Measurements from ENCODE around the gene LARGE1. TPM values are rescaled to one million over a fixed set of nuclear protein-coding genes. Genes with fewer than 3 reads are reported as not detected.

LARGE1 gene
- total RNA-seq, 1 donor = 13.4 TPM

DNA sequence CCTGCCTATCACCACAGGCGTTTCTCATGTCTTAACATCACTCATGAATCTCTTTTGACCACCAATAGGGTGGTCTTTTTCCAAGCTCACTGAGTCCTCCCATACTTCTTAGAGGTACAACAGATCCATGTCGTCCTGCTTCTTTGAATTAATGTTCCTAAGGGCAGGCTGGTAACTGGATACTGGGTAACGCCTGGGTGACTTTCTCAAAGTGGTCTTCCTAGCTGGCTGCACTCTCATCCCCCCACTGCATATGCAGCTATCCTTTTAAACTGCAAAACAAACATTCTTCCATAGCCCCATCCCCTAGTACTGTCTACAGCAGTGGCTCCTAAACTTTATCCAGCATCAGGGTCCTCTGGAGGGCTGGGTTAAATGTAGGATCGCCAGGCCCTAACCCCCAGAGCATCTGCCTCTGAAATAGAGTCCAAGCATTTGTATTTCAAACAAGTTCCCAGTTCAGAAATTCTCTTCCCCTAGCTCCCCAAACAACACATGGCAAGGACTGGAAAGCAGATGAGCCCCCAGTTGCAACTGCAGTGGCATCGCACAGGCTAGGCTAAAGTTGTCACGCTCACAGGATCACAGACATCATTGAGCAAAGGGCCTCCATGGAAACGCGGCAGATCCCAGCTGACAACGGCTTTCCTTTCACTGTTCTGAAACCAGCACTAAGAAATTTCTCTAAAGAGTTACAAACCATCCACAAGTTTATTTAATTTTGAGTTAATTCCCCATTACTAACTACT, 204.9 kb downstream of the LARGE1 start:
- H3K4me3 ChIP-seq (ENCODE audit: low read depth, low read length) = no peak overlapping the region
- TF ChIP-seq, protein P1, sequence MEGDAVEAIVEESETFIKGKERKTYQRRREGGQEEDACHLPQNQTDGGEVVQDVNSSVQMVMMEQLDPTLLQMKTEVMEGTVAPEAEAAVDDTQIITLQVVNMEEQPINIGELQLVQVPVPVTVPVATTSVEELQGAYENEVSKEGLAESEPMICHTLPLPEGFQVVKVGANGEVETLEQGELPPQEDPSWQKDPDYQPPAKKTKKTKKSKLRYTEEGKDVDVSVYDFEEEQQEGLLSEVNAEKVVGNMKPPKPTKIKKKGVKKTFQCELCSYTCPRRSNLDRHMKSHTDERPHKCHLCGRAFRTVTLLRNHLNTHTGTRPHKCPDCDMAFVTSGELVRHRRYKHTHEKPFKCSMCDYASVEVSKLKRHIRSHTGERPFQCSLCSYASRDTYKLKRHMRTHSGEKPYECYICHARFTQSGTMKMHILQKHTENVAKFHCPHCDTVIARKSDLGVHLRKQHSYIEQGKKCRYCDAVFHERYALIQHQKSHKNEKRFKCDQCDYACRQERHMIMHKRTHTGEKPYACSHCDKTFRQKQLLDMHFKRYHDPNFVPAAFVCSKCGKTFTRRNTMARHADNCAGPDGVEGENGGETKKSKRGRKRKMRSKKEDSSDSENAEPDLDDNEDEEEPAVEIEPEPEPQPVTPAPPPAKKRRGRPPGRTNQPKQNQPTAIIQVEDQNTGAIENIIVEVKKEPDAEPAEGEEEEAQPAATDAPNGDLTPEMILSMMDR (IDR thresholded peaks at IDR 0.05; ENCODE audit: insufficient read depth, low read depth, low read length) = no peak
- DNase-seq (ENCODE audit: low read depth) = no peak

- DNase-seq (ENCODE audit: low read depth) = no peak
- no peak overlapping the region for H3K4me3 ChIP-seq (ENCODE audit: low read depth, low read length)
- TF ChIP-seq, protein P1 (IDR thresholded peaks at IDR 0.05; ENCODE audit: insufficient read depth, low read depth, low read length) = no peak
Measured at GRCh38 chr22:33710326-33710725, 209.9 kb downstream of the LARGE1 start.

- no peak overlapping the region for H3K4me3 ChIP-seq (ENCODE audit: low read depth, low read length)
- TF ChIP-seq, protein P1 (IDR thresholded peaks at IDR 0.05; ENCODE audit: insufficient read depth, low read depth, low read length) = no peak
- no peak for DNase-seq (ENCODE audit: low read depth)
Measured at GRCh38 chr22:33707581-33707980, 212.7 kb downstream of the LARGE1 start.

DNA sequence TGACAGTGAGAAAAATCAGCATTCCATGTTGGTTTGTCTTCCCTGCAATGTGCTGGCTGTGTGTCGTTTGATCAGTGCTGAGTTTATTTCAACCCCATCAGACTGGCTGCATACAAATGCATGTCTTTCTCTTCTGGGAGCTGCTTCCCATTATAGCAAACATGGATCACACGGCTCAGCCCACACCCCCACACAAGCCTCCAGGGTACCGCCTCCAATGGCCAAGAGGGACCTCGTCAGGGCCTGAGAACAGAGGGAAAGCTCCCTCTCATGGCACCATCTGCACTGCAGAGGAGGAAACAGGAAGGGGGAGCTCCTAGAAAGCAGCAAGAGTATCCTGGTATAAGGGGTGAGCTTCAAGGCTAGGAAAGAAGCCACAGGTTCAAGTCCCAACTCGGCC, 214.2 kb downstream of the LARGE1 start:
- H3K4me3 ChIP-seq (ENCODE audit: low read depth, low read length) = no peak overlapping the region
- TF ChIP-seq, protein P1 (IDR thresholded peaks at IDR 0.05; ENCODE audit: insufficient read depth, low read depth, low read length) = no peak
- DNase-seq (ENCODE audit: low read depth) = no peak

GRCh38 chr22:33699176-33699575, 221.1 kb downstream of the LARGE1 start:
- peak; percentile 12 for DNase-seq (ENCODE audit: low read depth)
- no peak overlapping the region for H3K4me3 ChIP-seq (ENCODE audit: low read depth, low read length)
- TF ChIP-seq, protein P1 (IDR thresholded peaks at IDR 0.05; ENCODE audit: insufficient read depth, low read depth, low read length) = no peak

DNA sequence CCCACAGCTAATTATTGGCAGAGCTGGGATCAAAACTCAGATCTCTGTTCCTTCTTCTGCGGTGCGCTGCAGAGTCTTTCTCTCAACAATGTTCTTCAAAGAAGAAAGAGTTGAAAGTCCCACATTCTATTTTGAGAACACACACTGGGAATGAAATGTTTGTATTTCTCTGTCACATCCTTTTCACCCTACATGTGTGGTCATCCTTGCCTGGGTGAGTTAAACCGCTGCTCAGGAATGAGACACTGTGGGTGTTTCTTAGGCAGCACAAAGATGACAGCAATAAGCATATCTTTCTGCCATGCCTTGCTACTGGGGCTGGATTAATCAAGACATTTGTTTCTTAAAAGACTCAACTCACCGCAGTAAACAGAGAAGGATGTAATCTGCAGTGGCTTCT, 222.6 kb downstream of the LARGE1 start:
- no peak for DNase-seq (ENCODE audit: low read depth)
- TF ChIP-seq, protein P1 (IDR thresholded peaks at IDR 0.05; ENCODE audit: insufficient read depth, low read depth, low read length) = no peak
- no peak overlapping the region for H3K4me3 ChIP-seq (ENCODE audit: low read depth, low read length)
